SK-N-SH (cell line): ENCODE measurements around the gene VPS36.

Experiments used
- CTCF ChIP-seq: fragments of 200-600 bp; sonication (generic); IDR thresholded peaks from 2 replicates; pipeline ENCODE4 v1.6.1; 2017; ENCODE audit warnings: antibody characterized with exemption, mild to moderate bottlenecking, moderate library complexity
- EP300 ChIP-seq, 2 experiments: IDR thresholded peaks; 2 replicates each; pipeline versions ENCODE4 v1.4.0 to v1.6.1; 2012; ENCODE audit warnings: borderline replicate concordance in 1 of 2, low read depth in 1 of 2, low read length in 1 of 2
- EZH2phosphoT487 ChIP-seq: fragments of 200-600 bp; sonication (generic); IDR thresholded peaks from 2 replicates; pipeline ENCODE4 v1.6.1; 2017; ENCODE audit warnings: low read depth, mixed run types, mild to moderate bottlenecking, antibody characterized with exemption, moderate library complexity, borderline replicate concordance
- GABPA ChIP-seq: IDR thresholded peaks from 2 replicates; pipeline ENCODE4 v1.4.0; 2012; ENCODE audit warnings: low read depth, mild to moderate bottlenecking
- NFIC ChIP-seq: IDR thresholded peaks from 2 replicates; pipeline ENCODE4 v1.4.0; 2012; ENCODE audit warnings: borderline replicate concordance
- NRF1 ChIP-seq: IDR thresholded peaks from 2 replicates; pipeline ENCODE4 v1.6.1; 2012; ENCODE audit warnings: low read depth, mild to moderate bottlenecking, low read length
- POLR2AphosphoS5 ChIP-seq: IDR thresholded peaks from 2 replicates; pipeline ENCODE4 v1.6.1; 2012; ENCODE audit warnings: low read depth, low read length
- RAD21 ChIP-seq: IDR thresholded peaks from 2 replicates; pipeline ENCODE4 v1.6.1; 2012; ENCODE audit warnings: mild to moderate bottlenecking, low read length
- RCOR1 ChIP-seq: fragments of 150-350 bp; IDR thresholded peaks from 2 replicates; pipeline ENCODE4 v1.6.1; 2017; ENCODE audit warnings: antibody characterized with exemption, low read length
- REST ChIP-seq: IDR thresholded peaks from 2 replicates; pipeline ENCODE4 v1.6.1; 2012; ENCODE audit warnings: mild to moderate bottlenecking, low read depth, low read length, moderate library complexity
- RFX5 ChIP-seq: IDR thresholded peaks from 2 replicates; pipeline ENCODE4 v1.6.1; 2012; ENCODE audit warnings: mild to moderate bottlenecking, improper control_type of control experiment, low read length
- RXRA ChIP-seq: IDR thresholded peaks from 2 replicates; pipeline ENCODE4 v1.4.0; 2012; ENCODE audit warnings: low read depth, mild to moderate bottlenecking, borderline replicate concordance
- SIN3A ChIP-seq: IDR thresholded peaks from 2 replicates; pipeline ENCODE4 v1.6.1; 2012; ENCODE audit warnings: low read depth, mild to moderate bottlenecking, low read length, moderate library complexity, borderline replicate concordance
- YY1 ChIP-seq: IDR thresholded peaks from 2 replicates; pipeline ENCODE4 v1.4.0; 2012; ENCODE audit warnings: low read depth, mild to moderate bottlenecking

- no peak for TF ChIP-seq CTCF
- no peak for TF ChIP-seq NRF1
- TF ChIP-seq RXRA = no peak
- TF ChIP-seq POLR2AphosphoS5 = no peak
- no peak for TF ChIP-seq RFX5
- no peak for TF ChIP-seq EZH2phosphoT487
- TF ChIP-seq REST = no peak
- no peak for TF ChIP-seq SIN3A
- no peak for TF ChIP-seq RCOR1
- TF ChIP-seq EP300 (IDR thresholded peaks at IDR 0.05; ENCODE audit: borderline replicate concordance in 1 of 2, low read depth in 1 of 2, low read length in 1 of 2) = no peak
- no peak for TF ChIP-seq GABPA
- no peak for TF ChIP-seq NFIC
- no peak for TF ChIP-seq RAD21
- no peak for TF ChIP-seq YY1
These were observed 2.5 kb downstream of the VPS36 start for GRCh38 chr13:52447815-52448552.
